Esophagus (tissue), 2 donors: Measurements from ENCODE around the gene ZNF799. TPM values are rescaled to one million over a fixed set of nuclear protein-coding genes. Genes with fewer than 3 reads are reported as not detected.
"Not testable (repeated sequence)": the region's sequence is repeated elsewhere in the genome, so short reads cannot be mapped to it uniquely, and the experiment has no call there.

Experiments used
- H3K27ac ChIP-seq, 2 donors: one replicate each; pipeline ENCODE4 v1.5.1; 2013; ENCODE audit warnings: low read depth in 2 of 2, mild to moderate bottlenecking in 2 of 2, inconsistent platforms in 1 of 2, low read length in 1 of 2, moderate library complexity in 1 of 2
- H3K27me3 ChIP-seq, 2 donors: one replicate each; pipeline ENCODE4 v1.6.1; 2013; ENCODE audit warnings: low read length in 2 of 2, control low read depth in 1 of 2, mild to moderate bottlenecking in 1 of 2; ENCODE audit not compliant: insufficient read depth in 2 of 2, control insufficient read depth in 1 of 2
- H3K36me3 ChIP-seq, 2 donors: one replicate each; pipeline ENCODE4 v1.6.1; 2013; ENCODE audit warnings: low read length in 1 of 2; ENCODE audit not compliant: control insufficient read depth in 2 of 2, insufficient read depth in 2 of 2
- H3K4me1 ChIP-seq, 2 donors: one replicate each; pipeline ENCODE4 v1.6.1; 2013; ENCODE audit warnings: low read length in 1 of 2; ENCODE audit not compliant: control insufficient read depth in 2 of 2, insufficient read depth in 2 of 2
- H3K4me3 ChIP-seq, 2 donors: one replicate each; pipeline ENCODE4 v1.5.1; 2013; ENCODE audit warnings: low read length in 2 of 2, mild to moderate bottlenecking in 2 of 2, low read depth in 1 of 2, moderate library complexity in 1 of 2
- H3K9me3 ChIP-seq, 2 donors: one replicate each; pipeline ENCODE4 v1.6.1; 2013; ENCODE audit warnings: mild to moderate bottlenecking in 2 of 2, low read depth in 1 of 2, low read length in 1 of 2, moderate library complexity in 1 of 2; ENCODE audit not compliant: control insufficient read depth in 2 of 2, insufficient read depth in 1 of 2
- WGBS, 2 donors: extraction: QIAGEN DNeasy Blood & Tissue Kit; methylation state at CpG; one replicate each; pipeline ENCODE4 v1.1.7; 2013; 5-methylcytosine and 5-hydroxymethylcytosine counted together
- polyA plus RNA-seq, 2 donors: library from polyadenylated mRNA; stranded (reverse); fragments of 200-250 nt; gene quantifications; one replicate each; pipeline ENCODE4 v1.2.3, GENCODE V29; 2013
- donor health status: healthy with polysubstance abuse.
- donor health status: Bipolar disorder and iron deficiency.

ZNF799 gene
- polyA plus RNA-seq, 2 donors, result 1.5 to 3.3 TPM

GRCh38 chr19:12364391-12365235 is 36.5 kb downstream of the ZNF799 start:
- Histone ChIP-seq H3K36me3 (no peaks in the 10 kb centered on the region), H3K27me3 (no peaks in the 10 kb centered on the region), H3K4me1 (no peaks in the 10 kb centered on the region), H3K4me3 (peak overlapping the region; percentile 72 to 91), H3K27ac (peak overlapping the region; percentile 79 to 90), H3K9me3 (no peaks in the 10 kb centered on the region)
- WGBS, 2 donors, result 6 to 8% methylated on average over 28 of the region's 28 CpGs

GRCh38 chr19:12362236-12362635 is 38.8 kb downstream of the ZNF799 start:
- 96% methylated on average over 24 to 30 of the region's 30 CpGs for WGBS, 2 donors
- not testable (repeated sequence) for H3K4me1 ChIP-seq, H3K9me3 ChIP-seq, H3K36me3 ChIP-seq, H3K4me3 ChIP-seq, H3K27ac ChIP-seq, H3K27me3 ChIP-seq

- H3K4me3 ChIP-seq, result no peak overlapping the region
- no peak overlapping the region for H3K27ac ChIP-seq
- no peaks in the 10 kb centered on the region for H3K4me1 ChIP-seq
- WGBS, 2 donors, result 91 to 96% methylated on average over 4 of the region's 4 CpGs
- H3K36me3 ChIP-seq, result peaks cover 3 to 4% of the 10 kb centered on the region in 2 donors
- H3K27me3 ChIP-seq, result no peaks in the 10 kb centered on the region
- peaks cover 0 to 15% of the 10 kb centered on the region in 2 donors for H3K9me3 ChIP-seq
These were observed 47.7 kb downstream of the ZNF799 start for GRCh38 chr19:12353375-12353774.

GRCh38 chr19:12350890-12351197 is 50.2 kb downstream of the ZNF799 start:
- Histone ChIP-seq H3K4me1 (no peaks in the 10 kb centered on the region), H3K27me3 (no peaks in the 10 kb centered on the region), H3K36me3 (peaks cover 3 to 4% of the 10 kb centered on the region in 2 donors), H3K9me3 (peaks cover 0 to 13% of the 10 kb centered on the region in 2 donors), H3K4me3 (no peak overlapping the region), H3K27ac (no peak overlapping the region)
- WGBS, 2 donors, result 95 to 96% methylated on average over 5 of the region's 5 CpGs

- 97% methylated on average over 8 of the region's 8 CpGs for WGBS, 2 donors
- Histone ChIP-seq H3K9me3 (peaks cover 0 to 13% of the 10 kb centered on the region in 2 donors), H3K27ac (no peak overlapping the region), H3K4me1 (no peaks in the 10 kb centered on the region), H3K27me3 (no peaks in the 10 kb centered on the region), H3K36me3 (peaks cover 3 to 4% of the 10 kb centered on the region in 2 donors), H3K4me3 (no peak overlapping the region)
These were observed 50.7 kb downstream of the ZNF799 start for GRCh38 chr19:12350185-12350889.

GRCh38 chr19:12346896-12347295 is 54.2 kb downstream of the ZNF799 start:
- Histone ChIP-seq H3K4me3 (no peak overlapping the region), H3K27me3 (no peaks in the 10 kb centered on the region), H3K27ac (no peak overlapping the region), H3K9me3 (peaks cover 0 to 12% of the 10 kb centered on the region in 2 donors), H3K36me3 (peaks cover 3 to 4% of the 10 kb centered on the region in 2 donors), H3K4me1 (no peaks in the 10 kb centered on the region)
- WGBS, 2 donors, result 68 to 79% methylated on average over 2 of the region's 2 CpGs

GRCh38 chr19:12345197-12345596 is 55.9 kb downstream of the ZNF799 start:
- 100% methylated on average over 1 of the region's 1 CpG for whole genome bisulfite sequencing, 2 donors
- H3K27ac ChIP-seq, result no peak overlapping the region
- peaks cover 0 to 1% of the 10 kb centered on the region in 2 donors for H3K9me3 ChIP-seq
- no peak overlapping the region for H3K4me3 ChIP-seq
- peaks cover 0 to 3% of the 10 kb centered on the region in 2 donors for H3K36me3 ChIP-seq
- H3K27me3 ChIP-seq, result no peaks in the 10 kb centered on the region
- no peaks in the 10 kb centered on the region for H3K4me1 ChIP-seq

Other genes starting within 250 kb of the ZNF799 start
- gene ZNF625, start 244.5 kb downstream of the ZNF799 start, polyA plus RNA-seq, result under 1 TPM; 0.47 to 0.75 TPM
- 1 to 10 TPM; 1.7 to 1.8 TPM for gene ZNF136, start 238.2 kb downstream of the ZNF799 start, polyA plus RNA-seq
- 1 to 10 TPM; 5.7 TPM for gene ZNF44, start 106.4 kb downstream of the ZNF799 start, polyA plus RNA-seq
- gene ZNF563, start 67.6 kb downstream of the ZNF799 start, polyA plus RNA-seq, result 1 to 10 TPM; 1.5 to 1.7 TPM
- under 1 TPM; 0.26 to 0.58 TPM for gene ZNF442, start 35.6 kb downstream of the ZNF799 start, polyA plus RNA-seq
- 1 to 10 TPM; 1.5 to 3.5 TPM for gene ZNF443, start 39.8 kb upstream of the ZNF799 start, polyA plus RNA-seq
- under 1 TPM; 0.38 to 0.45 TPM for gene ZNF709, start 83.5 kb upstream of the ZNF799 start, polyA plus RNA-seq
- gene ZNF564, start 150.2 kb upstream of the ZNF799 start, polyA plus RNA-seq, result 1 to 10 TPM; 2.9 to 3.8 TPM
- gene ZNF490, start 209.5 kb upstream of the ZNF799 start, polyA plus RNA-seq, result under 1 TPM; 0.36 to 0.61 TPM
- gene ZNF791, start 209.6 kb upstream of the ZNF799 start, polyA plus RNA-seq, result 1 to 10 TPM; 5.1 to 8.1 TPM